ENCODE results near the gene SMG6. TPM values are rescaled to one million over a fixed set of nuclear protein-coding genes. Genes with fewer than 3 reads are reported as not detected.
A peak's percentile ranks its signal among the peaks of the same experiment; 100 is the strongest.
"Not testable (repeated sequence)": the region's sequence is repeated elsewhere in the genome, so short reads cannot be mapped to it uniquely, and the experiment has no call there.

SMG6 gene
- total RNA-seq, 3 donors from 2014 or later: 27.9 to 36.1 (median 30.7) TPM

DNA sequence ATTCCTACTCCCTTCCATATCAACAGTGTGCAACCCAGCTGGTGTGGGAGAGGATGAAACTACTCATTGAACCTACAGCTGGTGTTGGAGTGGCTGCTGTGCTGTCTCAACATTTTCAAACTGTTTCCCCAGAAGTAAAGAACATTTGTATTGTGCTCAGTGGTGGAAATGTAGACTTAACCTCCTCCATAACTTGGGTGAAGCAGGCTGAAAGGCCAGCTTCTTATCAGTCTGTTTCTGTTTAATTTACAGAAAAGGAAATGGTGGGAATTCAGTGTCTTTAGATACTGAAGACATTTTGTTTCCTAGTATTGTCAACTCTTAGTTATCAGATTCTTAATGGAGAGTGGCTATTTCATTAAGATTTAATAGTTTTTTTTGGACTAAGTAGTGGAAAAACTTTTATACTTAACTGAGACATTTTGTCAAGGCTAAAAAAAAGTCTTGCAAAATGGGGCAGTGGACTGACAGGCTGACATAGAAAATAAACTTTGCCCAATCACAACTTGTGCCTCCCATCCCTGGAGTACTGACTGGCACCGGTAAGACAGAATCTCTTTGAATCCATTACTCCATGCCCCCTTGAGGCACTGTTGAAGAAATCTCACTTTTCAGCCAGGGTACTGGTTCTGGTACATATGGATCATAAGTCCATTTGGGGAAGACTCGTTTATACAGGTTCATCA lies 20.2 kb upstream of the SMG6 start:
- ATAC-seq (no peak), DNase-seq (no peak)
- H3K9me3 Mint-ChIP-seq: no peaks in the 10 kb centered on the region
- H3K27me3 Mint-ChIP-seq (ENCODE audit: low read depth): no peaks in the 10 kb centered on the region
- H3K36me3 Mint-ChIP-seq (ENCODE audit: insufficient read depth): peaks cover 34% of the 10 kb centered on the region
- H3K4me1 Mint-ChIP-seq (ENCODE audit: low read depth): no peaks in the 10 kb centered on the region
- no peak overlapping the region for H3K4me3 Mint-ChIP-seq

DNA sequence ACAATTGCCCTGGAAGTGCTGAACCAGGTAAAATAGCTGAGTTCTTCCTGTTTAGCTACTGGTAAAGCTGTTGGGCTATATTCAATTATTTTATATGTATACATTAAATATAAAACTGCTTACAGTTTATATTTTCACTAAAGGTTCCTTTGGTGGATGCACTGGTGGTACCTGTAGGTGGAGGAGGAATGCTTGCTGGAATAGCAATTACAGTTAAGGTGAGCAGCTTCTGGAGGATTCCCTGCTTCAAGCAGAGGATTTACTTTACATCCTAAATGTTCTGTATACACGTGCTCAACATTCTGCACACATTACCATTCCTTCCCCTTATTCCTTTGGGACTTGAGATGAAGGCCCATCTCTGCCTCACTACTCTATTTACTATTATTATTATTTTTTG lies 17.8 kb upstream of the SMG6 start:
- Mint-ChIP-seq H3K4me1 (ENCODE audit: low read depth) (no peaks in the 10 kb centered on the region), H3K36me3 (ENCODE audit: insufficient read depth) (peaks cover 30% of the 10 kb centered on the region), H3K27me3 (ENCODE audit: low read depth) (no peaks in the 10 kb centered on the region), H3K9me3 (no peaks in the 10 kb centered on the region), H3K4me3 (no peak overlapping the region)
- DNase-seq (no peak), ATAC-seq (no peak)

DNA sequence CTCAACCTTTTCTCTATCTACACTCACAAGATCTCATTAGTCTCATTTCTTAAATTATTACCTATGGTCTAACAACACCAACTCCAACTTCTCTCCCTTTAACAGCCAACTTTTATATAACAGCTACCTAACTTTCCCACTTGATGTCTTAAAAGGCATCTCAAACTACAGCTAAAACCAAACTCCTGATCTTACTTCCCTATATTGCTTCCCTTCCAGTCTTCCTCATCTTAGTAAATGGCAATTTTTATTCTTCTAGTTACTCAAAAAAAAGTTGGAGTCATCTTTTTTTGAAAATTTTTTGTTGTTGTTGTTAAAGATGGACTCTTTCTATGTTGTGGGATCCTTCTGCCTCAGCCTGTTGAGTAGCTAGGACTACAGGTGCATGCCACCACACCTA lies 15.5 kb upstream of the SMG6 start:
- Mint-ChIP-seq H3K27me3 (ENCODE audit: low read depth) (no peaks in the 10 kb centered on the region), H3K4me1 (ENCODE audit: low read depth) (no peaks in the 10 kb centered on the region), H3K4me3 (no peak overlapping the region), H3K9me3 (no peaks in the 10 kb centered on the region), H3K36me3 (ENCODE audit: insufficient read depth) (peaks cover 20% of the 10 kb centered on the region)
- ATAC-seq (no peak), DNase-seq (no peak)

DNA sequence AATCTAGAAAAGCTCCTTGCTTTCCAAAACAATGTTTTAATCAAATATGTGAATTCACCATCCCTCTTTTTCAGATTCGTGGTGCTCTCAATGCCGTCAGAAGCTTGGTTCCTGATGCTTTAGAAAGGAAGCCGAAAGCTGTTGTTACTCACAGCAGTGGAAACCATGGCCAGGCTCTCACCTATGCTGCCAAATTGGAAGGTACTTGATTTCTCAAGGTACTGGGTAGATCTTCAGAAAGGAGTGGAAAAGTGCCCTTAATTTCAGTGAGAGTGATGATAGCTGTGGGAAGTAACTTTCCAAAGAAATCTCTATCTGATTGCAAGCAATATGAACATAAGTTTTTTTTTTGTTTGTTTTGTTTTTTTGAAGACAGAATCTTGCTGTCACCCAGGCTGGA lies 14.2 kb upstream of the SMG6 start:
- H3K27me3 Mint-ChIP-seq (ENCODE audit: low read depth): no peaks in the 10 kb centered on the region
- DNase-seq: no peak
- peaks cover 7% of the 10 kb centered on the region for H3K36me3 Mint-ChIP-seq (ENCODE audit: insufficient read depth)
- no peaks in the 10 kb centered on the region for H3K4me1 Mint-ChIP-seq (ENCODE audit: low read depth)
- ATAC-seq: no peak
- H3K9me3 Mint-ChIP-seq: no peaks in the 10 kb centered on the region
- no peak overlapping the region for H3K4me3 Mint-ChIP-seq

DNA sequence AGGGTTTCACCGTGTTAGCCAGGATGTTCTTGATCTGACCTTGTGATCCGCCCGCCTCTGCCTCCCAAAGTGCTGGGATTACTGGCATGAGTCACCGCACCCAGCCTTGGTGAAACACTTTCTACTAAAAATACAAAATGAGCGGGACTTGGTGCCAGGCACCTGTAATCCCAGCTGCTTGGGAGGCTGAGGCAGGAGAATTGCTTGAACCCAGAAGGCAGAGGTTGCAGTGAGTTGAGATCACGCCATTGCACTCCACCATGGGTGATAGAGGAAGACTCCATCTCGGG lies 13.3 kb upstream of the SMG6 start:
- DNase-seq: not testable (repeated sequence)

DNA sequence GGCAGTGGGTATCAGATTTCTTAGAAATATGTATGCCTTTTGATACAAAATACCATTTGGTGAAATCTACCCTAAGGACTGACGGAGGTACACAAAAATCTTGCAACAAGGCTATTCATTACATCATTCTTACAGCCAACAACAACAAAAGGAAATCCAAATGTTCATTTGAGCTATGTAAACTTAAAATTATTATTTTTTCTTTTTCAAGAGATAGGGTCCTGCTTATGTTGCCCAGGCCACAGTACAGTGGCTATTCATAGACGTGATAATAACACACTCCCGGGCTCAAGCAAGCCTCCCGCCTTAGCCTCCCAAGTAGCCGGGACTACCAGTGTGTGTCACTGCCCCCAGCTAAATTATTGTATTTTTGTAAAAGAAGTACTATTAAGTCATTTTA lies 9.2 kb upstream of the SMG6 start:
- Mint-ChIP-seq H3K36me3 (ENCODE audit: insufficient read depth) (peaks cover 1% of the 10 kb centered on the region), H3K4me1 (ENCODE audit: low read depth) (peaks cover 3% of the 10 kb centered on the region), H3K4me3 (no peak overlapping the region), H3K27me3 (ENCODE audit: low read depth) (no peaks in the 10 kb centered on the region), H3K9me3 (no peaks in the 10 kb centered on the region)
- no peak for ATAC-seq
- DNase-seq: no peak

More for the DNA sequence above, 13.3 kb upstream of the SMG6 start:
- ATAC-seq; H3K9me3 Mint-ChIP-seq; H3K4me3 Mint-ChIP-seq; H3K27me3 Mint-ChIP-seq (ENCODE audit: low read depth); H3K36me3 Mint-ChIP-seq (ENCODE audit: insufficient read depth); H3K4me1 Mint-ChIP-seq (ENCODE audit: low read depth): not testable (repeated sequence)

DNA sequence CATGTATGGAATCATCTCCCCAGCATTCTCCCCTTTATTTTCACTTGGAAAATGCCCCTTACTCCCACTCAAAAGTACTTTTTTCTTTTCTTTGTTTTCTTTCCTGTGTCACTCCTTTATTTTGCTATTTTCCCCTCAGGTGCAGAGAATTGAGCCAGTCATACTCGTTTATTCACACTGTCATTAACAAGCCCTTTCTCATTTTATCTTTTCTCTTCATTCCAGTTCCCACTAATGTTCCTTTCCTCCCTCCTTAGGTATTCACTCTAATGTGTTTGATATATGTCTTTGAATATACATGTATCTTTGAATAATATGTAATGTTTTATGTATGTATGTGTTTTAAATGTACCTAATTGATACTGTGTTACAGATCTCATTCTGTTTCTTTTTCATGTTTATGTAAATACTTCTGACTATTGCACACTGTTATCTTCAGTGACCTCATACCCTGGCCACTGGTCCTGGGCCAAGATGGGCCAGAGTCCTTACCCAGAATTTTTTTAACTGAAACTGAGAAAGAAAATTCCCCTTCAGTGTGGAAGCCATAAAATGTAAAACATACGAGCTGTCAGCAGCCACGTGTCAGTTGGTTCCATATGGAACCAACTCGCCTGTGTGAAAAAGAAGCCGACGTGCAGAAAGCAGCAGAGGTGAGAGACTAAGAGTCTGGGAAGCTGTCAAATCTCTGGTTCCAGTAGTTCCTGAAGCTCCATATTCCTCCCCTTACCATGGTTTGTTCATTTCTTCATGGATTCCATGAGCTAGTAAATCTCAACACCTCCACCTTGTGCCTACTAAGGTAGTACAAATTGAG lies 6.0 kb upstream of the SMG6 start:
- H3K4me3 Mint-ChIP-seq: no peak overlapping the region
- no peaks in the 10 kb centered on the region for H3K27me3 Mint-ChIP-seq (ENCODE audit: low read depth)
- H3K9me3 Mint-ChIP-seq: no peaks in the 10 kb centered on the region
- peaks cover 5% of the 10 kb centered on the region for H3K36me3 Mint-ChIP-seq (ENCODE audit: insufficient read depth)
- DNase-seq (no peak), ATAC-seq (no peak)
- H3K4me1 Mint-ChIP-seq (ENCODE audit: low read depth): peaks cover 10% of the 10 kb centered on the region

DNA sequence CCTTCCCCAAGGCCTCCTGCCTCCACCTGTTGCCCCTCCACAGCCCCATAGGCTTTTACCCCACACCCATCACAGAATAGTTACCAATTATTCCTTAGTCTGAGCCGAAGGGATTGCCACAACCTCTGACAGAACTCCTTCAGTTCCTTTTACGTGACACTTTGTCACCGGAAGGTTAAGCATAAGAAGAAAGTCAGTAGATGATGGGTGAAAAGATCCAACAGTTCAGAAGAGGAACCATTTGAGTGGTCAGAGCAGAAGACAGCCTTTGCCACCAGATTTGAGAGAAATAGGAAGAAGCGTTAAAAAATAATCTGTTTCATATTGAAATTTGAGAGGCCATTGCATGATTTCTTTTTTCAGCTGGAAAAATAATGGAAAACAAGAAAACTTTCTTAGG lies 1.3 kb upstream of the SMG6 start:
- Mint-ChIP-seq H3K4me3 (peak overlapping the region; percentile 92), H3K27me3 (ENCODE audit: low read depth) (no peaks in the 10 kb centered on the region), H3K9me3 (no peaks in the 10 kb centered on the region), H3K4me1 (ENCODE audit: low read depth) (peaks cover 30% of the 10 kb centered on the region), H3K36me3 (ENCODE audit: insufficient read depth) (peaks cover 11% of the 10 kb centered on the region)
- DNase-seq (no peak), ATAC-seq (no peak)

DNA sequence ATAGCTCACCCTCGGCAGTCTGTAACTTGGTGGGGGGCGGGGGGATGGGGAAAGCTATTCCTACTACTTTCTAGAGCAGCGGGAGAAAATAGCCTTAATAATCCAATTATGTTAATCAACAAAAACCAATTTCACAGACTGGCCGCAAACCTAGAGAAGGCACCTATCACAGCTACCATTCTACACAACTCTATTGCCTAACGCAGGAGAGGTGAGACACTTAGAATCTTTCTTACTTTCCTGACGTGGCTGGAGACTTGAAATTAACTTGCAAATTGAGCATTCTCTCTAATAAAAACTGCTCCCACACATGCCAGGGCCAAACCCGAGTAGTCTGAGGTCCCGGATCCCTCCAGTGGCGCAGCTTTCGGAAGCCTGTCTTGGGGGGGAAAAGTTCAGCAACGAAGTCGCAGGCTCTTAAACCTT lies 794 bp downstream of the SMG6 start:
- H3K27me3 Mint-ChIP-seq (ENCODE audit: low read depth): no peaks in the 10 kb centered on the region
- peaks cover 35% of the 10 kb centered on the region for H3K4me1 Mint-ChIP-seq (ENCODE audit: low read depth)
- no peak for DNase-seq
- H3K4me3 Mint-ChIP-seq: peak overlapping the region; percentile 92
- H3K9me3 Mint-ChIP-seq: no peaks in the 10 kb centered on the region
- ATAC-seq: no peak
- peaks cover 23% of the 10 kb centered on the region for H3K36me3 Mint-ChIP-seq (ENCODE audit: insufficient read depth)

DNA sequence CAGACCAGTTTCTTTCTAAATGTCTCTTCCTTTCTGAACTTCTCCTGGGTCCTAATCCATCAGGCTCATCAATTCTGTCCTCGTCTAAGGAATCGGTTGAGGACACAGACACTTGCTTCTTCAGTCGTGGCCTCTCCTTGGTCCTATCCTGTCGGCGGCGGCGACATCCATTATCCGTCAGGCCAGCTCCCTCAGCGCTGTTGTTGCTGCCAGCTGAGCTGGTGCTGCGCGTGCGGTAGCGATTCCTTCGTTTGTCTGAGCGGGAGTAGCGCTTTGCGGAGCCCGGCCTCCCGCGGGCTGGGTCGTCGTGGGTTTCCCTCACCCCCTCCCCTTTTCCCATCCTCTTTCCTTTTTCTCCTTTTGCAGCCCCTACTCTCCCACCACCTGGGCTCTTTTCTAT lies 3.8 kb downstream of the SMG6 start:
- Mint-ChIP-seq H3K9me3 (no peaks in the 10 kb centered on the region), H3K27me3 (ENCODE audit: low read depth) (no peaks in the 10 kb centered on the region), H3K4me3 (no peak overlapping the region), H3K36me3 (ENCODE audit: insufficient read depth) (peaks cover 39% of the 10 kb centered on the region), H3K4me1 (ENCODE audit: low read depth) (peaks cover 48% of the 10 kb centered on the region)
- ATAC-seq (no peak), DNase-seq (no peak)

DNA sequence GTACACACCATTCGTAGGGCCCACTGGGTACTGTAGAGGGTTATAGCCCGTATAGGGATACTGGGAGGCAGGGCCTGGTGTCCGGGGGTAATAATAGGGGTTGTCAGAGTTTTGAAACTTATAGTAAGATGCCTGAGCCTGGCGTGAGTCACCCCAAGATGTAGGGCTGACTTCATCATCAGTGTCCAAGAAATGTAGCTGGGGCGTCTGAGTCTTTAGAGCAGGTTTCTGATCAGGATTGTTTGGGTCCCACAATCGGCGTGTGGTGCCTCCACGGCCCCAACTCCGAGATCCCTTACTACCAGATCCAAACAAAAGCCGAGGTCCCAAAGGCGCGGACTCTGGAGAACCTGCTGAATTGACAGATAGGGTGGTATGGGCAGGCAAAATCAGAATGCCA lies 4.4 kb downstream of the SMG6 start:
- no peak overlapping the region for H3K4me3 Mint-ChIP-seq
- peaks cover 43% of the 10 kb centered on the region for H3K36me3 Mint-ChIP-seq (ENCODE audit: insufficient read depth)
- ATAC-seq (no peak), DNase-seq (no peak)
- H3K27me3 Mint-ChIP-seq (ENCODE audit: low read depth): no peaks in the 10 kb centered on the region
- H3K9me3 Mint-ChIP-seq: no peaks in the 10 kb centered on the region
- H3K4me1 Mint-ChIP-seq (ENCODE audit: low read depth): peaks cover 51% of the 10 kb centered on the region

DNA sequence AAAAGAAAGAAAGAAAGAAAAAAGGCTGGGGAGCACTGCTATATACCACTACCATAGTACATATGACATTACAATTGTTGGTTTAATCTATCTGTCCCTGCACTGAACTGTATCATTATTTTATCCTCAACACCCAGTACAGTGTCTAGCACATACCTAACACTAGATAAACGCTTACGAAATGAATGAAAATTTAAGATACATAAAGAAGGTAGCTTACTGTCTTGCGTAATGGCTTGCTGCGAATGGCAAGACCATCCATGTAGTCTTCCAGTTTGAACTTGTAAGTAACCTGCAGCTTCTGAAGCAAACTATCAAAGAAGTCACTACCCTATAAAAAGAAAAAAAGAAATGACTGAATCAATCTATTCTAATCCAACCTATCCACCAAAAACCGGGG lies 6.6 kb downstream of the SMG6 start:
- no peak overlapping the region for H3K4me3 Mint-ChIP-seq
- H3K36me3 Mint-ChIP-seq (ENCODE audit: insufficient read depth): peaks cover 51% of the 10 kb centered on the region
- DNase-seq: no peak
- H3K9me3 Mint-ChIP-seq: no peaks in the 10 kb centered on the region
- no peak for ATAC-seq
- no peaks in the 10 kb centered on the region for H3K27me3 Mint-ChIP-seq (ENCODE audit: low read depth)
- H3K4me1 Mint-ChIP-seq (ENCODE audit: low read depth): peaks cover 48% of the 10 kb centered on the region

DNA sequence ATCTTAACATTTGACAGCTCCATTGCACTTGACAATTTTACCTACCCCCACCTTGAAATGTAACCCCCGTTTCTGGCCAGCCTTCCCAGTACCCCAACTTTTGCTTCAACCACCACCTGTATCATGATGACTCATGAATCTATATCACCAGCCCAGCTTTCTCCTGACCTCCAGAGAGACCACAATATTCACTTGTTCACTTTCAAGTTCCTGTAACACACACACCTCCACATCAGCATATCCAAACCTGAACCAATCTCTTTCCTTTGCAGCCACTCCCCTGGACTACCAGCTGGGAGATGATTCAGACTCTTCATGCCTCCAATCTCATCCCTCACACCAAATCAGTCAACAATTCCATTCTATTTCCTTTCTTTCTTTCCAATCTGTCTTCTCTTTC lies 8.0 kb downstream of the SMG6 start:
- ATAC-seq: peak; percentile 58 to 63
- H3K4me1 Mint-ChIP-seq (ENCODE audit: low read depth): peaks cover 35% of the 10 kb centered on the region

DNA sequence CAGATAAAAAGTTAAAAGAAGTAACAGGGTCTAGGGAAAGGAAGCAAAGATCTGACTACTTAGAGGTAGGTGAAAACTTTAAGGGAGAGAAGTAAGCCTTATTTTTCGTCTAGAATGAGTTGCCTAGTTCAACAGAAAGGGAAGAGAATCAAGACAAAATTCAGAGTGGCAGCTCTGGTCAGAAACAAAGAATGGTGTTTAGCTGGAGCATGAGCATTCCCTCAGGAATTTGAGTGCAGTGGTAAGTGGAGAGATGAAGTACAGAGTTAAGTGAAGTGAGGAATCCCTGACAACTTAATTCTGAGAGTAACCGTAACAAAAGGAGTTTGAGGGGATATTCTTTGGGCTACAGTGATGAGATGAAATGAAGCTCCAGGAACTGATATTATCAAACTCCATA lies 11.5 kb downstream of the SMG6 start:
- Mint-ChIP-seq H3K27me3 (ENCODE audit: low read depth) (no peaks in the 10 kb centered on the region), H3K9me3 (no peaks in the 10 kb centered on the region), H3K4me3 (no peak overlapping the region), H3K4me1 (ENCODE audit: low read depth) (peaks cover 18% of the 10 kb centered on the region), H3K36me3 (ENCODE audit: insufficient read depth) (peaks cover 47% of the 10 kb centered on the region)
- DNase-seq (no peak), ATAC-seq (no peak)

More for the DNA sequence above, 8.0 kb downstream of the SMG6 start:
- peaks cover 59% of the 10 kb centered on the region for H3K36me3 Mint-ChIP-seq (ENCODE audit: insufficient read depth)
- no peak for DNase-seq
- no peak overlapping the region for H3K4me3 Mint-ChIP-seq
- H3K27me3 Mint-ChIP-seq (ENCODE audit: low read depth): no peaks in the 10 kb centered on the region
- no peaks in the 10 kb centered on the region for H3K9me3 Mint-ChIP-seq

DNA sequence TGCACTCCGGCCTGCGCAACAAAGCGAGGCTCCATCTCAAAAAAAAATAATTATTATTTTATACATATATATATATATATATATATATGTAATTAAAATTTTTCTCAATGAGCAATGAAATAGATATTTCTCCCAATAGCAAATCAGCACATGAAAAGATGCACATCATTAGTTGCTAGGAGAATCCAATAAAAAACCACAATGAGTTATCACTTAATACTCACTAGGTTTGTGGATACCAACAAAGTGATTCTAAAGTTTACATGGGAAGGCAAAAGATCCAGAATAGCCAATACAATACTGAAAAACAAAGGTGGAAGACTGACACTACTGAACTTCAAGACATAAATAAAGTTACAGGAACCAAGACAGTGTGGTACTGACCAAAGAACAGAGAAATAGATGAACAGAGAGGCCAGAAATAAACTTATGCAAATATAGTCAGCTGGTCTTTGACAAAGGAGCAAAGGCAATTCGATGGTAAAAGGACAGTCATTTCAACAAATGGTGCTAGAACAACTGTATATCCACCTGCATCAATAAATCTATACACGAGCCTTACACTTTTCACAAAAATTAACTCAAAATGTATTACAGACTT lies 13.6 kb downstream of the SMG6 start:
- Mint-ChIP-seq H3K36me3 (ENCODE audit: insufficient read depth) (peaks cover 44% of the 10 kb centered on the region), H3K9me3 (no peaks in the 10 kb centered on the region), H3K4me1 (ENCODE audit: low read depth) (peaks cover 4% of the 10 kb centered on the region), H3K27me3 (ENCODE audit: low read depth) (no peaks in the 10 kb centered on the region), H3K4me3 (no peak overlapping the region)
- ATAC-seq (no peak), DNase-seq (no peak)
